NT2/D1 (cell line): ENCODE measurements around the gene SAMD15.

Experiments used
- DNase-seq: peaks from one replicate; pipeline ENCODE4 v3.0.0-alpha.2; 2011; ENCODE audit warnings: low read depth, low spot score
- H3K27me3 ChIP-seq: 2 replicates; pipeline ENCODE4 v1.6.0; 2011; ENCODE audit warnings: mild to moderate bottlenecking; ENCODE audit not compliant: insufficient read length, insufficient read depth
- H3K36me3 ChIP-seq: 2 replicates; pipeline ENCODE4 v1.6.1; 2011; ENCODE audit warnings: mild to moderate bottlenecking, low read length, mixed read lengths; ENCODE audit not compliant: insufficient read depth, insufficient read length
- H3K4me1 ChIP-seq: 2 replicates; pipeline ENCODE4 v1.5.1; 2011; ENCODE audit not compliant: insufficient read depth, insufficient read length
- H3K4me3 ChIP-seq: 2 replicates; pipeline ENCODE4 v1.5.1; 2011; ENCODE audit warnings: low read depth; ENCODE audit not compliant: insufficient read length
- H3K9ac ChIP-seq: 2 replicates; pipeline ENCODE4 v1.6.0; 2011; ENCODE audit warnings: low read depth; ENCODE audit not compliant: insufficient read length
- H3K9me3 ChIP-seq: 2 replicates; pipeline ENCODE4 v1.5.1; 2011; ENCODE audit warnings: mild to moderate bottlenecking, low read length; ENCODE audit not compliant: insufficient read depth
- SUZ12 ChIP-seq: IDR thresholded peaks from 2 replicates; pipeline ENCODE4 v1.6.1; 2011; ENCODE audit not compliant: insufficient read length, insufficient read depth; ENCODE audit errors: extremely low read depth
- YY1 ChIP-seq: IDR thresholded peaks from 2 replicates; pipeline ENCODE4 v1.6.1; 2011; ENCODE audit not compliant: insufficient read length, insufficient read depth
- ZNF274 ChIP-seq: IDR thresholded peaks from 2 replicates; pipeline ENCODE4 v1.6.1; 2011; ENCODE audit warnings: mild to moderate bottlenecking, low read depth, low read length

SAMD15 gene

DNA sequence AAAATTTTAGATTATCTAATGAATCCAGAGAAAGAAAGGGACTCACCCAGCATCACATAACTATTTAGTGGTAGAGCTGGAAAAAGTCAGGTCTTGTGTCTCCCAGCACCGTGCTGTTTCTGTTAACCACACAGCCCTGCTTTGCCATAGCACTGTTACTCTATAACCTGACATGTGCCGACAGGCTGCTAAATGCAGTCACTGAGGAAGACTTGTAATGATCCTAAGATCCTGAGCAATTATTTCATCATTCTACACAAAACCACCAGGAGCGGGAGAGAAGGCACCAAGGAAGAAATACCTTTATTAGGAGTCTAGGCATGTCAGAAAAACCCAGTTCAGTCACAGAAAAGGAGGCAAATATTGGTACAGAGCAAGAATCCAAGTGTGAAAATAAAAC is 49.2 kb downstream of the SAMD15 start:
- Histone ChIP-seq H3K4me3 (no peak overlapping the region), H3K36me3 (peaks cover 70% of the 10 kb centered on the region), H3K9ac (no peak overlapping the region), H3K4me1 (no peaks in the 10 kb centered on the region), H3K27me3 (no peaks in the 10 kb centered on the region), H3K9me3 (no peaks in the 10 kb centered on the region)
- DNase-seq, result no peak
- TF ChIP-seq YY1, result no peak
- TF ChIP-seq SUZ12, result no peak
- no peak for TF ChIP-seq ZNF274

DNA sequence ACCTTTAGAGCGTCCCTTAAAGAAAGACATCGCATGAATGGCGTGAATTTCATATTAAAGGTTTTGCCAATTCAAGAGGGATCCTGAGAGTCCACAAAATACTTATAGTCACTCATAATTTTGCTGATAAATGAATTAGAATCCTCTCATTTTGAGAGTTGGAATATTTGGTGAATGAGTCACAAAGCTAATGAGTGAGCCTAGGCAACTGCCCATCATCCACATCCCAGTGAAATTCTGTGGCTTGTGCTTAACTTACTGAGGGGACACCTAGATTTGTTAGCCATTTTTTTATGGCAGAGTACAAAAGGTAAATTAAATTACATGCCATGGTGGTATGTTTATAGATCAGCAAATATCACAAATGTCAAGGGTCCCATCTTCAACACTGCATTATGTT is 58.9 kb downstream of the SAMD15 start:
- no peaks in the 10 kb centered on the region for H3K27me3 ChIP-seq
- no peak overlapping the region for H3K4me3 ChIP-seq
- TF ChIP-seq ZNF274, result no peak
- TF ChIP-seq YY1, result no peak
- DNase-seq, result no peak
- no peaks in the 10 kb centered on the region for H3K9me3 ChIP-seq
- H3K36me3 ChIP-seq, result peaks cover 34% of the 10 kb centered on the region
- no peaks in the 10 kb centered on the region for H3K4me1 ChIP-seq
- H3K9ac ChIP-seq, result no peak overlapping the region

DNA sequence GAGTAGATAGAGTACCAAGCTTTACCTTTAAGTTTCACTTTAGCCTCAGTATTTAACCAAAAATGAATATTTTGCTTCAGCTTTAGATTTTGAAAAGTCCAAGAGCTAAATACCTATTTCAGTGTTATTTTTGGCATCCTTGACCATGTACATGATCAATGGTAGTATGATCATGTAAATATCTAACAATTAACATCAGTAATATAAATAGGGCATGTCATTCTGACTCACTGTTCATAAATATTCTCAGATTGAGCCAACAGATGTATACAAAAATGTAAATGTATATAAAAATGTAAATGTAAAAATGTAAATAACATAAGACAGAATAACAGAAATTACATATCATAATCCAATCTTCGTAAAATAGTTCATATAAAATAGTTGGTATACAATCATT is 61.4 kb downstream of the SAMD15 start:
- no peaks in the 10 kb centered on the region for H3K27me3 ChIP-seq
- TF ChIP-seq ZNF274 (no peak), SUZ12 (no peak), YY1 (no peak)
- H3K36me3 ChIP-seq, result peaks cover 47% of the 10 kb centered on the region

DNA sequence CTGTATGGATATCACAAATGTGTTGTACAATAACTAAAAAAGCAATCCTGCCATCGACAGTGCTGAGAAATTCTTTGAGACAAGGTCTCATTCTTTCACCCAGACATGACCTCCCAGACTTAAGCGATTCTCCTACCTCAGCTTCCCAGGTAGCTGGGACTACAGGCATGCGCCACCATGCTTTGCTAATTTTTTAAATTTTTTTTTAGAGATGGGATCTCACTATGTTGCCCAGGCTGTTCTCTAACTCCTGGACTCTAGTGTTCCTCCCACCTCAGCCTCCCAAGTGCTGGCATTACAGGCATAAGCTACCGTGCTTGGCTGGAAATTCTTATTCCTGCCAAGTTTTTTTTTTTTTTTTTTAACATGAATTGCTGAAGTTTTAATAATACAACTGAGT is 62.7 kb downstream of the SAMD15 start:
- no peak overlapping the region for H3K4me3 ChIP-seq
- H3K4me1 ChIP-seq, result no peaks in the 10 kb centered on the region
- no peak overlapping the region for H3K9ac ChIP-seq
- H3K36me3 ChIP-seq, result peaks cover 45% of the 10 kb centered on the region
- H3K27me3 ChIP-seq, result no peaks in the 10 kb centered on the region
- H3K9me3 ChIP-seq, result no peaks in the 10 kb centered on the region
- TF ChIP-seq ZNF274 (no peak), SUZ12 (no peak), YY1 (no peak)
- DNase-seq, result no peak

More for the DNA sequence above, 61.4 kb downstream of the SAMD15 start:
- Histone ChIP-seq H3K9me3 (no peaks in the 10 kb centered on the region), H3K4me3 (no peak overlapping the region), H3K9ac (no peak overlapping the region), H3K4me1 (no peaks in the 10 kb centered on the region)
- no peak for DNase-seq
